Ascending aorta (tissue), 2 donors: ENCODE data around the gene KCNB1. TPM values are rescaled to one million over a fixed set of nuclear protein-coding genes. Genes with fewer than 3 reads are reported as not detected.

ENCODE experiments used
- DNase-seq, 2 donors: peaks; one replicate each; pipeline ENCODE4 v3.0.0-alpha.2; 2019; ENCODE audit warnings: low spot score in 2 of 2
- H3K27ac ChIP-seq, 2 donors: fragments of 200-600 bp; sonication (generic); one replicate each; pipeline ENCODE4 v1.5.1; 2016 to 2017; ENCODE audit warnings: mild to moderate bottlenecking in 1 of 2
- H3K27me3 ChIP-seq: fragments of 200-600 bp; sonication (generic); one replicate; pipeline ENCODE4 v1.5.1; 2017
- H3K36me3 ChIP-seq, 2 donors: fragments of 200-600 bp; sonication (generic); one replicate each; pipeline ENCODE4 v1.5.1; 2016
- H3K4me1 ChIP-seq, 2 donors: fragments of 200-600 bp; sonication (generic); one replicate each; pipeline ENCODE4 v1.5.1; 2016 to 2017; ENCODE audit warnings: mild to moderate bottlenecking in 1 of 2
- H3K4me3 ChIP-seq, 2 donors: fragments of 200-600 bp; sonication (generic); one replicate each; pipeline ENCODE4 v1.5.1; 2016 to 2017; ENCODE audit warnings: mild to moderate bottlenecking in 1 of 2
- H3K9me3 ChIP-seq, 2 donors: fragments of 200-600 bp; sonication (generic); one replicate each; pipeline ENCODE4 v1.5.1; 2016
- CTCF ChIP-seq, 3 experiments: fragments of 200-600 bp in 2 of 3; fragments of 450-650 bp in 1 of 3; sonication (generic) in 2 of 3; IDR thresholded peaks; one replicate each; pipeline ENCODE4 v1.5.1; 2016 to 2019; ENCODE audit warnings: antibody characterized with exemption in 3 of 3, mild to moderate bottlenecking in 1 of 3, moderate library complexity in 1 of 3
- intact Hi-C: fragments of 100-400 bp; cut with DNase I; formaldehyde crosslinking; loops from one replicate; pipeline ENCODE4 v1.15.1; 2023
- total RNA-seq: library from RNA; depleted of rRNA; stranded (reverse); fragments of >200 nt; gene quantifications from one replicate; pipeline ENCODE4 v1.1.0, GENCODE V29; 2016

KCNB1 gene
- total RNA-seq, 1 donor from 2014 or later: not detected

- no peak for DNase-seq
- Histone ChIP-seq H3K36me3 (peaks cover 66 to 67% of the 10 kb centered on the region in 2 donors), H3K4me1 (peaks cover 6 to 8% of the 10 kb centered on the region in 2 donors), H3K27me3 (no peaks in the 10 kb centered on the region), H3K27ac (peak overlapping the region; percentile 40 to 60), H3K9me3 (no peaks in the 10 kb centered on the region), H3K4me3 (no peak overlapping the region)
- no peak for TF ChIP-seq CTCF (IDR thresholded peaks at IDR 0.05)
- intact Hi-C loops: no loop called here
Measured at GRCh38 chr20:49521356-49521755, 38.9 kb upstream of the KCNB1 start.

- intact Hi-C loops: no loop called here
- no peak for TF ChIP-seq CTCF (IDR thresholded peaks at IDR 0.05)
- H3K4me1 ChIP-seq: peaks cover 3 to 6% of the 10 kb centered on the region in 2 donors
- no peak overlapping the region for H3K4me3 ChIP-seq
- DNase-seq: no peak
- H3K9me3 ChIP-seq: no peaks in the 10 kb centered on the region
- H3K27me3 ChIP-seq: no peaks in the 10 kb centered on the region
- H3K36me3 ChIP-seq: peaks cover 70 to 74% of the 10 kb centered on the region in 2 donors
- peak overlapping the region; percentile 40 to 60 for H3K27ac ChIP-seq
Measured at GRCh38 chr20:49519777-49520359, 37.4 kb upstream of the KCNB1 start.

GRCh38 chr20:49519212-49519712 is 36.8 kb upstream of the KCNB1 start:
- Histone ChIP-seq H3K9me3 (no peaks in the 10 kb centered on the region), H3K36me3 (peaks cover 70 to 80% of the 10 kb centered on the region in 2 donors), H3K27ac (peak overlapping the region; percentile 40 to 60), H3K4me1 (peaks cover 0 to 6% of the 10 kb centered on the region in 2 donors), H3K27me3 (no peaks in the 10 kb centered on the region), H3K4me3 (no peak overlapping the region)
- DNase-seq: no peak
- intact Hi-C loops: no loop called here
- no peak for TF ChIP-seq CTCF (IDR thresholded peaks at IDR 0.05)

GRCh38 chr20:49518576-49518975 is 36.1 kb upstream of the KCNB1 start:
- Histone ChIP-seq H3K9me3 (no peaks in the 10 kb centered on the region), H3K36me3 (peaks cover 70 to 80% of the 10 kb centered on the region in 2 donors), H3K4me1 (peaks cover 1 to 6% of the 10 kb centered on the region in 2 donors), H3K4me3 (no peak overlapping the region), H3K27ac (peak overlapping the region; percentile 40 to 60), H3K27me3 (no peaks in the 10 kb centered on the region)
- no peak for TF ChIP-seq CTCF (IDR thresholded peaks at IDR 0.05)
- intact Hi-C loops: no loop called here
- no peak for DNase-seq

- Histone ChIP-seq H3K27ac (peak overlapping the region; percentile 17 to 61), H3K36me3 (peaks cover 71 to 80% of the 10 kb centered on the region in 2 donors), H3K27me3 (no peaks in the 10 kb centered on the region), H3K4me3 (no peak overlapping the region), H3K9me3 (no peaks in the 10 kb centered on the region), H3K4me1 (peaks cover 2 to 6% of the 10 kb centered on the region in 2 donors)
- intact Hi-C loops: no loop called here
- DNase-seq: no peak
- no peak for TF ChIP-seq CTCF (IDR thresholded peaks at IDR 0.05)
Measured at GRCh38 chr20:49517805-49518100, 35.3 kb upstream of the KCNB1 start.
